ENCODE results near the gene PRKAR2B.

- TF ChIP-seq, protein P1, sequence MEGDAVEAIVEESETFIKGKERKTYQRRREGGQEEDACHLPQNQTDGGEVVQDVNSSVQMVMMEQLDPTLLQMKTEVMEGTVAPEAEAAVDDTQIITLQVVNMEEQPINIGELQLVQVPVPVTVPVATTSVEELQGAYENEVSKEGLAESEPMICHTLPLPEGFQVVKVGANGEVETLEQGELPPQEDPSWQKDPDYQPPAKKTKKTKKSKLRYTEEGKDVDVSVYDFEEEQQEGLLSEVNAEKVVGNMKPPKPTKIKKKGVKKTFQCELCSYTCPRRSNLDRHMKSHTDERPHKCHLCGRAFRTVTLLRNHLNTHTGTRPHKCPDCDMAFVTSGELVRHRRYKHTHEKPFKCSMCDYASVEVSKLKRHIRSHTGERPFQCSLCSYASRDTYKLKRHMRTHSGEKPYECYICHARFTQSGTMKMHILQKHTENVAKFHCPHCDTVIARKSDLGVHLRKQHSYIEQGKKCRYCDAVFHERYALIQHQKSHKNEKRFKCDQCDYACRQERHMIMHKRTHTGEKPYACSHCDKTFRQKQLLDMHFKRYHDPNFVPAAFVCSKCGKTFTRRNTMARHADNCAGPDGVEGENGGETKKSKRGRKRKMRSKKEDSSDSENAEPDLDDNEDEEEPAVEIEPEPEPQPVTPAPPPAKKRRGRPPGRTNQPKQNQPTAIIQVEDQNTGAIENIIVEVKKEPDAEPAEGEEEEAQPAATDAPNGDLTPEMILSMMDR (IDR thresholded peaks at IDR 0.05 in 8 of 11, conservative IDR thresholded peaks at IDR 0.05 in 3 of 11), result no peak
- TF ChIP-seq POLR2A (IDR thresholded peaks at IDR 0.05), result no peak
These were observed 58.9 kb downstream of the PRKAR2B start for GRCh38 chr7:107103369-107103768.

Data from spleen (tissue), 7 donors.